OCI-LY3 (cell line): ENCODE measurements around the gene ARNT2.
A peak's percentile ranks its signal among the peaks of the same experiment; 100 is the strongest.

Experiments used
- H2AFZ ChIP-seq: fragments of 200-600, 300-600 bp; shearing (Covaris generic); 2 replicates; pipeline ENCODE4 v1.6.0; 2014; ENCODE audit warnings: antibody characterized with exemption, low read depth, low read length
- H3K27ac ChIP-seq: fragments of 200-600, 300-600 bp; sonication (generic); 2 replicates; pipeline ENCODE4 v1.5.1; 2014; ENCODE audit warnings: mild to moderate bottlenecking, low read length, moderate library complexity, mixed read lengths
- H3K27me3 ChIP-seq: fragments of 200-600, 300-600 bp; sonication (generic); 2 replicates; pipeline ENCODE4 v1.6.1; 2014; ENCODE audit warnings: low read depth, low read length, mixed read lengths
- H3K36me3 ChIP-seq: fragments of 200-600, 300-600 bp; sonication (generic); replicated peaks from 2 replicates; pipeline ENCODE3; 2014; ENCODE audit warnings: low read depth, low read length, mixed read lengths
- H3K4me1 ChIP-seq: fragments of 300-600, 200-600 bp; sonication (generic); 2 replicates; pipeline ENCODE4 v1.6.1; 2014; ENCODE audit warnings: low read length, mixed read lengths
- H3K4me2 ChIP-seq: fragments of 200-600, 300-600 bp; sonication (generic); 2 replicates; pipeline ENCODE4 v1.6.1; 2014; ENCODE audit warnings: low read length, mixed read lengths
- H3K4me3 ChIP-seq: fragments of 300-600, 200-600 bp; sonication (generic); 2 replicates; pipeline ENCODE4 v1.5.1; 2014; ENCODE audit warnings: antibody characterized with exemption, mild to moderate bottlenecking, low read length, moderate library complexity
- H3K79me2 ChIP-seq: fragments of 300-600, 200-600 bp; shearing (Covaris generic); 2 replicates; pipeline ENCODE4 v1.6.1; 2014; ENCODE audit warnings: mild to moderate bottlenecking, low read length, mixed read lengths
- H3K9ac ChIP-seq: fragments of 300-600, 200-600 bp; shearing (Covaris generic); 2 replicates; pipeline ENCODE4 v1.6.0; 2014; ENCODE audit warnings: mild to moderate bottlenecking, low read length, moderate library complexity
- H3K9me3 ChIP-seq: fragments of 200-600, 300-600 bp; shearing (Covaris generic); 2 replicates; pipeline ENCODE4 v1.6.1; 2014; ENCODE audit warnings: low read length, mixed read lengths; ENCODE audit not compliant: insufficient read depth
- H4K20me1 ChIP-seq: fragments of 200-600, 300-600 bp; sonication (generic); 2 replicates; pipeline ENCODE4 v1.6.1; 2016; ENCODE audit warnings: low read length, mixed read lengths; ENCODE audit not compliant: insufficient read depth
- EZH2phosphoT487 ChIP-seq: fragments of 200-600 bp; shearing (Covaris generic); IDR thresholded peaks from 2 replicates; pipeline ENCODE4 v1.6.1; 2018; ENCODE audit warnings: antibody characterized with exemption, mixed run types, low read depth
- TF ChIP-seq, protein P1 (sequence below): fragments of 200-600, 300-600 bp; sonication (generic); IDR thresholded peaks from 2 replicates; pipeline ENCODE4 v1.5.1; 2014; ENCODE audit warnings: antibody characterized with exemption, low read length, low read depth

Gene ARNT2

DNA sequence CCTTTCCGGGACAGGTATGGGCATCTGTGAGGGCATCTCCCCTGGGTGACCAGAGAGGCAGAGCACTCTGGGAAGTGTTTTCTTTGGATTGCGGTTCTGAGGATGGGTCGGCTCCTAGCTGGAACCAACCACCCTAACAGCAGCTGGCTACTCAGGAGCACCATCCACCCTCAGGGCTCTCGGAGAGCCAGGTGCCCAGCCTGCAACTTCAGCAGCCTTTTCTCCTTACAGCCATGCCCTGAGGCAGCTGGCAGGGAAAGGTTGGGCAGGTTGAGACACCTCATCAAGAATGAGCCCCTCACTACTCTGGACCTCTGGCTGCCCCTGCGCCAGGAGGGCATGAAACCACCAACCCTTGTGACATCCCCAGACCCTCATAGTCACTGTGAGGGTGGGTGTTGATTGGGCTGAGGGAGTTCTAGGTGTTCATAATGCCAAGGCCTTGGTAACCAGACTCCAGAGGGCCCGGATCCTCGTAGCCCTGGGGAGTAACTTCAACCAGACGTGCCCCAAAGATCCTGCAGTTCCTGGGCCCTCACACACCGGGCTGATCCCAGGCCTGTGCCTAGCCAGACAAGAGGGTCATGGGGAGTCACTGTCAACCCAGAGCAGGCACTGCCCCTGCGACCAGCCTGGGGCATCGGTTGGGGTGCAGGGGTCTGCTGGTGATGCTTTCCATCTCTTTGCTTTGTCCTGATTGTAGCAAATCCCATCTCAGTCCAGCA, 176.5 kb downstream of the ARNT2 start:
- no peak overlapping the region for H2AFZ ChIP-seq
- no peaks in the 10 kb centered on the region for H3K9me3 ChIP-seq
- H3K36me3 ChIP-seq = no peaks in the 10 kb centered on the region
- H4K20me1 ChIP-seq = no peaks in the 10 kb centered on the region
- H3K4me1 ChIP-seq = peaks cover 12% of the 10 kb centered on the region
- no peaks in the 10 kb centered on the region for H3K27me3 ChIP-seq
- H3K27ac ChIP-seq = no peak overlapping the region
- H3K9ac ChIP-seq = no peak overlapping the region
- no peak overlapping the region for H3K4me3 ChIP-seq
- no peak overlapping the region for H3K4me2 ChIP-seq
- no peaks in the 10 kb centered on the region for H3K79me2 ChIP-seq
- TF ChIP-seq, protein P1, sequence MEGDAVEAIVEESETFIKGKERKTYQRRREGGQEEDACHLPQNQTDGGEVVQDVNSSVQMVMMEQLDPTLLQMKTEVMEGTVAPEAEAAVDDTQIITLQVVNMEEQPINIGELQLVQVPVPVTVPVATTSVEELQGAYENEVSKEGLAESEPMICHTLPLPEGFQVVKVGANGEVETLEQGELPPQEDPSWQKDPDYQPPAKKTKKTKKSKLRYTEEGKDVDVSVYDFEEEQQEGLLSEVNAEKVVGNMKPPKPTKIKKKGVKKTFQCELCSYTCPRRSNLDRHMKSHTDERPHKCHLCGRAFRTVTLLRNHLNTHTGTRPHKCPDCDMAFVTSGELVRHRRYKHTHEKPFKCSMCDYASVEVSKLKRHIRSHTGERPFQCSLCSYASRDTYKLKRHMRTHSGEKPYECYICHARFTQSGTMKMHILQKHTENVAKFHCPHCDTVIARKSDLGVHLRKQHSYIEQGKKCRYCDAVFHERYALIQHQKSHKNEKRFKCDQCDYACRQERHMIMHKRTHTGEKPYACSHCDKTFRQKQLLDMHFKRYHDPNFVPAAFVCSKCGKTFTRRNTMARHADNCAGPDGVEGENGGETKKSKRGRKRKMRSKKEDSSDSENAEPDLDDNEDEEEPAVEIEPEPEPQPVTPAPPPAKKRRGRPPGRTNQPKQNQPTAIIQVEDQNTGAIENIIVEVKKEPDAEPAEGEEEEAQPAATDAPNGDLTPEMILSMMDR = no peak
- no peak for TF ChIP-seq EZH2phosphoT487

DNA sequence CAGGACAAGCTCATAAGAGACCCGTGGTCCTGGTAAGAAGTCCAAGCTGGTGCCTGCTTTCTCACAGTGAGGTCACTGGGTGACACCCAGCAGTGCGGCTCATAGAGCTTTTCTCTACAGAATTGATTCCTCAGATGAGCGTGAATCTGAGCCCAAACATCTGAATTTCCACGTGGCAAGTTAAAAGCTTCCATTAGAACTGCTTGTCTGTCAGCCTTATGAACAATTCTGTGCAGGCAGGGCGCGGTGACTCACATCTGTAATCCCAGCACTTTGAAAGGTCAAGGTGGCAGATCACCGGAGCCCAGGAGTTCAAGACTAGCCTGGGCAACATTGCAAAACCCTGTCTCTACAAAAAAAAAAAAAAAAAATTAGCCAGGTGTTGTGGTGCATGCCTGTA, 177.8 kb downstream of the ARNT2 start:
- no peaks in the 10 kb centered on the region for H3K36me3 ChIP-seq
- no peaks in the 10 kb centered on the region for H3K79me2 ChIP-seq
- H3K9me3 ChIP-seq = no peaks in the 10 kb centered on the region
- no peak overlapping the region for H3K4me3 ChIP-seq
- no peak for TF ChIP-seq EZH2phosphoT487
- TF ChIP-seq, protein P1 = no peak
- no peaks in the 10 kb centered on the region for H3K27me3 ChIP-seq
- no peaks in the 10 kb centered on the region for H4K20me1 ChIP-seq
- no peak overlapping the region for H3K27ac ChIP-seq
- peaks cover 18% of the 10 kb centered on the region for H3K4me1 ChIP-seq
- no peak overlapping the region for H3K9ac ChIP-seq
- H3K4me2 ChIP-seq = no peak overlapping the region
- no peak overlapping the region for H2AFZ ChIP-seq

DNA sequence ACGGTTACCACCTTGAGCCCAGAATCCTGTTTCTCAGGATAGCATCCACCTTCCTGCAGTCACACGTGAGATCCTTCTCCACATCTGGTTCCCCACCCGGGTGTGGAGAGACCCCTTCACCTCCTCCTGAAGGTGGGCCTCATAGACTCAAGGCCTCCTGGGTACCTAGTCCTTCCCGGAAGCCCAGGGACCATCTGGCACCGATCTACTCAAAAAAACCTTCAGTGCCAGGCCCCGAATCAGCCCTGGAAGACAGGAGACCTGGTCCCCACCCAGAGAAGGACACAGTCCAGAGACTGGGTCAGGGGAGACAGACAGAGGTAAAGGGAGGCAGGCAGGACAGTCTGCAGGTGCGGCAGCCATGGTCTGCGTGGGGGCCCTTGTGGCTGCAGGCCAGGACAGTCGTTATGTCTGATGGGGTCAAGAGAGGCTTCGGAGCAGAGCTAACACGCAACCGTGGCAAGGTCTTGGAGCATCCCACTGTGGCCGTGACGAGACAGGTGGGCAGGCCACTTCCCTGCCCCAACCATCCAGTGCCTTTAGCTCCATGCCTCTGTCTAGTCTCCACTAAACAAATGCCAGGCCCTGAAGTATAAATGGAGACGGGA, 178.7 kb downstream of the ARNT2 start:
- peaks cover 18% of the 10 kb centered on the region for H3K4me1 ChIP-seq
- no peak for TF ChIP-seq EZH2phosphoT487
- TF ChIP-seq, protein P1 = no peak
- H3K4me2 ChIP-seq = no peak overlapping the region
- H3K27ac ChIP-seq = no peak overlapping the region
- no peak overlapping the region for H3K9ac ChIP-seq
- H3K27me3 ChIP-seq = no peaks in the 10 kb centered on the region
- H3K36me3 ChIP-seq = no peaks in the 10 kb centered on the region
- H2AFZ ChIP-seq = no peak overlapping the region
- no peaks in the 10 kb centered on the region for H3K79me2 ChIP-seq
- no peaks in the 10 kb centered on the region for H4K20me1 ChIP-seq
- no peaks in the 10 kb centered on the region for H3K9me3 ChIP-seq
- no peak overlapping the region for H3K4me3 ChIP-seq

DNA sequence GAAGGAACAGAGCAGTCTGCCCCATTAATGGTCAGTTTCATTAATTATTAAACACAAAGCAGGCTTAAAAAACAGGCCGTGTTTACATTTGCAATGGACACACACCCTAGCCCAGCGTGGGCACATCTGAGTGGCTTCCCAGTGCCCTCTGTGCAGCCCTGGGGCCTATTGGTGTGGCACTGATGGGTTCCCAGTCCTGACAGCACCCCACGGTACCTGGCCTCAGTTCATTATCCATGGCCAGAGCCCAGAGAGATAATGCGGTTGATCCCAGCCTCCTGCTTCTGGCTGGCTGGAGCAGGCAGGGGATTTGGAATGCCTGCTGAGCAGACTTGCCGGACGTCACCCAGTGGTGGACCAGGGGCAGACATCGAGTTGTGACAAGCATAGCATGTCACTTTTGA, 180.4 kb downstream of the ARNT2 start:
- TF ChIP-seq EZH2phosphoT487 = no peak
- TF ChIP-seq, protein P1 = no peak
- Histone ChIP-seq H4K20me1 (no peaks in the 10 kb centered on the region), H3K27me3 (no peaks in the 10 kb centered on the region), H3K4me1 (peaks cover 18% of the 10 kb centered on the region), H3K36me3 (no peaks in the 10 kb centered on the region), H3K4me2 (peak overlapping the region; percentile 54; the same call in 1 of the 2 replicates), H3K9me3 (no peaks in the 10 kb centered on the region), H3K79me2 (no peaks in the 10 kb centered on the region), H3K9ac (peak overlapping the region; percentile 33; the same call in 1 of the 2 replicates), H2AFZ (peak overlapping the region; percentile 60; the same call in 1 of the 2 replicates), H3K4me3 (no peak overlapping the region), H3K27ac (peak overlapping the region; percentile 15; the same call in 1 of the 2 replicates)
